Natural killer cell treated with Interleukin-12 subunit alpha and Interleukin-12 subunit beta and Interleukin-15 and Interleukin-18, amount 100 ng/mL, for 72 hours (primary cell): ENCODE results near the gene OSBPL5. TPM values are rescaled to one million over a fixed set of nuclear protein-coding genes. Genes with fewer than 3 reads are reported as not detected.

Experiments
- ATAC-seq, 2 donors: fragments of 150-1000 bp; cut with Tn5 transposase in 1 of 2; sonication (Bioruptor Pico), chemical (Tn5 transposase) in 1 of 2; 2 replicates each; pipeline ENCODE4 v1.10.0; 2021
- DNase-seq: peaks from one replicate; pipeline ENCODE4 v3.0.0; 2022; ENCODE audit warnings: low spot score
- H3K27ac Mint-ChIP-seq, 2 donors: 1 replicate in 1 of 2; 2 replicates in 1 of 2; pipeline ENCODE4 v1.8.0; 2022; ENCODE audit warnings: mixed read lengths in 2 of 2, mild to moderate bottlenecking in 1 of 2, moderate library complexity in 1 of 2
- H3K27me3 Mint-ChIP-seq, 2 donors: 1 replicate in 1 of 2; 2 replicates in 1 of 2; pipeline ENCODE4 v1.8.0; 2022; ENCODE audit warnings: mixed read lengths in 2 of 2
- H3K36me3 Mint-ChIP-seq: one replicate; pipeline ENCODE4 v1.8.0; 2022; ENCODE audit warnings: mixed read lengths
- H3K4me1 Mint-ChIP-seq, 2 donors: 1 replicate in 1 of 2; 2 replicates in 1 of 2; pipeline ENCODE4 v1.8.0; 2022; ENCODE audit warnings: low read depth in 2 of 2, mixed read lengths in 2 of 2, mild to moderate bottlenecking in 1 of 2
- H3K4me3 Mint-ChIP-seq: one replicate; pipeline ENCODE4 v1.8.0; 2022; ENCODE audit warnings: mixed read lengths
- H3K9me3 Mint-ChIP-seq: 2 replicates; pipeline ENCODE4 v1.8.0; 2022; ENCODE audit warnings: mixed read lengths
- total RNA-seq, 2 donors: library from RNA; stranded (reverse); gene quantifications; one replicate each; pipeline ENCODE4 v1.2.3, GENCODE V29; 2022

Gene OSBPL5
- total RNA-seq, 2 donors from 2014 or later, result 58.3 to 74.6 TPM

GRCh38 chr11:3181725-3182461 is 16.8 kb upstream of the OSBPL5 start:
- Mint-ChIP-seq H3K36me3 (peaks cover under 1% of the 10 kb centered on the region), H3K27me3 (no peaks in the 10 kb centered on the region), H3K9me3 (no peaks in the 10 kb centered on the region), H3K27ac (no peak overlapping the region), H3K4me3 (no peak overlapping the region), H3K4me1 (peaks cover 0 to 6% of the 10 kb centered on the region in 2 donors)
- DNase-seq (peak; percentile 55), ATAC-seq (no peak)

- Mint-ChIP-seq H3K4me3 (no peak overlapping the region), H3K4me1 (peaks cover under 1 to 6% of the 10 kb centered on the region in 2 donors), H3K27ac (no peak overlapping the region), H3K36me3 (peaks cover 8% of the 10 kb centered on the region), H3K9me3 (no peaks in the 10 kb centered on the region), H3K27me3 (no peaks in the 10 kb centered on the region)
- peak; percentile 13 for DNase-seq
- no peak for ATAC-seq
Measured at GRCh38 chr11:3180869-3181268, 15.8 kb upstream of the OSBPL5 start.

- H3K9me3 Mint-ChIP-seq, result no peaks in the 10 kb centered on the region
- peaks cover 3 to 6% of the 10 kb centered on the region in 2 donors for H3K4me1 Mint-ChIP-seq
- no peak for ATAC-seq
- H3K27ac Mint-ChIP-seq, result no peak overlapping the region
- H3K27me3 Mint-ChIP-seq, result no peaks in the 10 kb centered on the region
- peaks cover 13% of the 10 kb centered on the region for H3K36me3 Mint-ChIP-seq
- no peak overlapping the region for H3K4me3 Mint-ChIP-seq
- DNase-seq, result no peak
Measured at GRCh38 chr11:3178349-3178748, 13.2 kb upstream of the OSBPL5 start.

GRCh38 chr11:3177931-3178330 is 12.8 kb upstream of the OSBPL5 start:
- peaks cover 3 to 6% of the 10 kb centered on the region in 2 donors for H3K4me1 Mint-ChIP-seq
- H3K27ac Mint-ChIP-seq, result no peak overlapping the region
- H3K27me3 Mint-ChIP-seq, result no peaks in the 10 kb centered on the region
- DNase-seq (no peak), ATAC-seq (no peak)
- H3K9me3 Mint-ChIP-seq, result no peaks in the 10 kb centered on the region
- peaks cover 13% of the 10 kb centered on the region for H3K36me3 Mint-ChIP-seq
- H3K4me3 Mint-ChIP-seq, result no peak overlapping the region

GRCh38 chr11:3176487-3176886 is 11.4 kb upstream of the OSBPL5 start:
- H3K4me3 Mint-ChIP-seq, result no peak overlapping the region
- H3K27me3 Mint-ChIP-seq, result no peaks in the 10 kb centered on the region
- H3K27ac Mint-ChIP-seq, result no peak overlapping the region
- no peak for DNase-seq
- peaks cover 3 to 6% of the 10 kb centered on the region in 2 donors for H3K4me1 Mint-ChIP-seq
- no peaks in the 10 kb centered on the region for H3K9me3 Mint-ChIP-seq
- H3K36me3 Mint-ChIP-seq, result peaks cover 13% of the 10 kb centered on the region
- ATAC-seq, result no peak

- ATAC-seq, result no peak
- H3K4me3 Mint-ChIP-seq, result no peak overlapping the region
- no peaks in the 10 kb centered on the region for H3K27me3 Mint-ChIP-seq
- H3K9me3 Mint-ChIP-seq, result no peaks in the 10 kb centered on the region
- DNase-seq, result peak; percentile 28
- H3K4me1 Mint-ChIP-seq, result peaks cover 3 to 6% of the 10 kb centered on the region in 2 donors
- H3K27ac Mint-ChIP-seq, result peak overlapping the region in 1 of 2 donors; percentile 27
- H3K36me3 Mint-ChIP-seq, result peaks cover 13% of the 10 kb centered on the region
Measured at GRCh38 chr11:3175194-3175593, 10.1 kb upstream of the OSBPL5 start.

GRCh38 chr11:3174387-3174786 is 9.3 kb upstream of the OSBPL5 start:
- DNase-seq (no peak), ATAC-seq (no peak)
- Mint-ChIP-seq H3K4me1 (peaks cover 8 to 13% of the 10 kb centered on the region in 2 donors), H3K27ac (no peak overlapping the region), H3K9me3 (no peaks in the 10 kb centered on the region), H3K4me3 (no peak overlapping the region), H3K36me3 (peaks cover 13% of the 10 kb centered on the region), H3K27me3 (peaks cover 0 to 3% of the 10 kb centered on the region in 2 donors)

GRCh38 chr11:3173795-3174194 is 8.7 kb upstream of the OSBPL5 start:
- no peaks in the 10 kb centered on the region for H3K9me3 Mint-ChIP-seq
- DNase-seq, result no peak
- peaks cover 13% of the 10 kb centered on the region for H3K36me3 Mint-ChIP-seq
- ATAC-seq, result no peak
- no peak overlapping the region for H3K4me3 Mint-ChIP-seq
- H3K4me1 Mint-ChIP-seq, result peaks cover 11 to 13% of the 10 kb centered on the region in 2 donors
- peaks cover 0 to 3% of the 10 kb centered on the region in 2 donors for H3K27me3 Mint-ChIP-seq
- H3K27ac Mint-ChIP-seq, result no peak overlapping the region

- peaks cover 7 to 11% of the 10 kb centered on the region in 2 donors for H3K4me1 Mint-ChIP-seq
- peak; percentile 38 for DNase-seq
Measured at GRCh38 chr11:3171931-3172560, 6.9 kb upstream of the OSBPL5 start.

GRCh38 chr11:3170756-3171650 is 5.9 kb upstream of the OSBPL5 start:
- no peak overlapping the region for H3K27ac Mint-ChIP-seq
- peaks cover 6% of the 10 kb centered on the region for H3K36me3 Mint-ChIP-seq
- ATAC-seq (no peak), DNase-seq (peak; percentile 48)
- no peak overlapping the region for H3K4me3 Mint-ChIP-seq
- peaks cover 0 to 3% of the 10 kb centered on the region in 2 donors for H3K27me3 Mint-ChIP-seq
- H3K4me1 Mint-ChIP-seq, result peaks cover 7 to 11% of the 10 kb centered on the region in 2 donors
- no peaks in the 10 kb centered on the region for H3K9me3 Mint-ChIP-seq

More at GRCh38 chr11:3171931-3172560, 6.9 kb upstream of the OSBPL5 start:
- no peaks in the 10 kb centered on the region for H3K9me3 Mint-ChIP-seq
- no peak overlapping the region for H3K27ac Mint-ChIP-seq
- peaks cover 0 to 3% of the 10 kb centered on the region in 2 donors for H3K27me3 Mint-ChIP-seq
- H3K4me3 Mint-ChIP-seq, result no peak overlapping the region
- H3K36me3 Mint-ChIP-seq, result peaks cover 13% of the 10 kb centered on the region
- ATAC-seq, result no peak

- Mint-ChIP-seq H3K36me3 (no peaks in the 10 kb centered on the region), H3K27ac (no peak overlapping the region), H3K9me3 (no peaks in the 10 kb centered on the region), H3K27me3 (peaks cover 0 to 3% of the 10 kb centered on the region in 2 donors), H3K4me1 (peaks cover 12 to 13% of the 10 kb centered on the region in 2 donors), H3K4me3 (peak overlapping the region; percentile 72)
- DNase-seq (no peak), ATAC-seq (no peak)
Measured at GRCh38 chr11:3170044-3170755, 5.1 kb upstream of the OSBPL5 start.

- Mint-ChIP-seq H3K36me3 (no peaks in the 10 kb centered on the region), H3K27me3 (peaks cover 0 to 3% of the 10 kb centered on the region in 2 donors), H3K4me3 (peak overlapping the region; percentile 72), H3K9me3 (no peaks in the 10 kb centered on the region), H3K4me1 (peaks cover 12 to 13% of the 10 kb centered on the region in 2 donors), H3K27ac (no peak overlapping the region)
- ATAC-seq (no peak), DNase-seq (peak; percentile 61)
Measured at GRCh38 chr11:3169255-3170043, 4.3 kb upstream of the OSBPL5 start.
